Activated CD8-positive, alpha-beta T cell treated with anti-CD3 and anti-CD28 coated beads for 36 hours (primary cell): ENCODE measurements around the gene GADD45A. TPM values are rescaled to one million over a fixed set of nuclear protein-coding genes. Genes with fewer than 3 reads are reported as not detected.
"Not testable (repeated sequence)": the region's sequence is repeated elsewhere in the genome, so short reads cannot be mapped to it uniquely, and the experiment has no call there.

Source experiments
- ATAC-seq: fragments of 200-7000 bp; cut with Tn5 transposase; one replicate; pipeline ENCODE4 v1.10.0; 2021; ENCODE audit warnings: mild to moderate bottlenecking, moderate library complexity
- CTCF ChIA-PET: fragments of 350-600 bp; sonication (Branson Sonifier 250); formaldehyde crosslinking; loops from one replicate; lab custom pipeline; 2021; ENCODE audit warnings: antibody characterized with exemption; lab: Charles Lee
- POLR2A ChIA-PET: fragments of 350-600 bp; sonication (Branson Sonifier 250); formaldehyde crosslinking; loops from one replicate; lab custom pipeline; 2021; ENCODE audit warnings: antibody characterized with exemption; lab: Charles Lee
- DNase-seq: peaks from one replicate; pipeline ENCODE4 v3.0.0-alpha.2; 2020
- H3K27ac Mint-ChIP-seq: one replicate; pipeline ENCODE4 v1.8.0; 2021; ENCODE audit warnings: mild to moderate bottlenecking, mixed read lengths
- H3K27me3 Mint-ChIP-seq: one replicate; pipeline ENCODE4 v1.8.0; 2021; ENCODE audit warnings: mixed read lengths
- H3K36me3 Mint-ChIP-seq: one replicate; pipeline ENCODE4 v1.8.0; 2021; ENCODE audit warnings: low read depth, mixed read lengths
- H3K4me1 Mint-ChIP-seq: one replicate; pipeline ENCODE4 v1.8.0; 2021; ENCODE audit warnings: low read depth, mixed read lengths
- H3K4me3 Mint-ChIP-seq: one replicate; pipeline ENCODE4 v1.8.0; 2021; ENCODE audit warnings: mild to moderate bottlenecking, moderate library complexity, mixed read lengths
- H3K9me3 Mint-ChIP-seq: one replicate; pipeline ENCODE4 v1.8.0; 2021; ENCODE audit warnings: mixed read lengths
- intact Hi-C: fragments of 100-400 bp; cut with micrococcal nuclease; formaldehyde crosslinking; loops from one replicate; pipeline ENCODE4 v1.10.0; 2022
- total RNA-seq, 2 experiments: library from RNA; stranded (reverse); gene quantifications; one replicate each; pipeline ENCODE4 v1.2.3, GENCODE V29; 2021
- TF ChIP-seq, protein P1 (sequence below): fragments of 200-600 bp; IDR thresholded peaks from one replicate; pipeline ENCODE4 v1.8.0; 2022; ENCODE audit warnings: antibody characterized with exemption, mild to moderate bottlenecking

Gene GADD45A
- total RNA-seq, 2 experiments from 2014 or later = 33.5 to 34.3 TPM

DNA sequence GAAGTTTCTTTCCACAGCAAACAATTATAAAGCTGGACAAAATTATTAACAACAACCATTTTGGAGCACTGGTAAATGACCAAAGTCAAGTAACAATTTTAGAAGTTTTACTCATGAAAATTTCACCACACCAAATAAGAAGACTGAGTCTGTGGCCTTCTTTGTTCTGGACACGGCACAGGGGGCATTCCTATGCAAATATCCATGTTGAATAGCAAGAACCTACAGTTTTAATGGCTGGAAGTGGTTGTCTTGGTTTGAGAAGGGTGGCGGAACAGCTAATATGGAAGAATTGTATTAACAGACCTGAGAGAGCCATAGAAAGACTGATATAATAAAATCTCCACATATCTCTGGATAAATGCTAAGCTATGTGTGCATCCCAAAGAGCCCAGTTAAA, 29.4 kb upstream of the GADD45A start:
- H3K9me3 Mint-ChIP-seq = no peaks in the 10 kb centered on the region
- H3K36me3 Mint-ChIP-seq = no peaks in the 10 kb centered on the region
- ChIA-PET CTCF (interaction anchor here (0.9 to 1.1 kb wide), 2 partner anchors 8 to 13 kb away, joined by 3 read pairs; no protein-coding TSS in a partner anchor), POLR2A (interaction anchor here (0.7 kb wide), 1 partner anchor 135 kb away, joined by 3 read pairs; no protein-coding TSS in a partner anchor)
- no peak overlapping the region for H3K27ac Mint-ChIP-seq
- no peak overlapping the region for H3K4me3 Mint-ChIP-seq
- no peak for DNase-seq
- TF ChIP-seq, protein P1, sequence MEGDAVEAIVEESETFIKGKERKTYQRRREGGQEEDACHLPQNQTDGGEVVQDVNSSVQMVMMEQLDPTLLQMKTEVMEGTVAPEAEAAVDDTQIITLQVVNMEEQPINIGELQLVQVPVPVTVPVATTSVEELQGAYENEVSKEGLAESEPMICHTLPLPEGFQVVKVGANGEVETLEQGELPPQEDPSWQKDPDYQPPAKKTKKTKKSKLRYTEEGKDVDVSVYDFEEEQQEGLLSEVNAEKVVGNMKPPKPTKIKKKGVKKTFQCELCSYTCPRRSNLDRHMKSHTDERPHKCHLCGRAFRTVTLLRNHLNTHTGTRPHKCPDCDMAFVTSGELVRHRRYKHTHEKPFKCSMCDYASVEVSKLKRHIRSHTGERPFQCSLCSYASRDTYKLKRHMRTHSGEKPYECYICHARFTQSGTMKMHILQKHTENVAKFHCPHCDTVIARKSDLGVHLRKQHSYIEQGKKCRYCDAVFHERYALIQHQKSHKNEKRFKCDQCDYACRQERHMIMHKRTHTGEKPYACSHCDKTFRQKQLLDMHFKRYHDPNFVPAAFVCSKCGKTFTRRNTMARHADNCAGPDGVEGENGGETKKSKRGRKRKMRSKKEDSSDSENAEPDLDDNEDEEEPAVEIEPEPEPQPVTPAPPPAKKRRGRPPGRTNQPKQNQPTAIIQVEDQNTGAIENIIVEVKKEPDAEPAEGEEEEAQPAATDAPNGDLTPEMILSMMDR = no peak
- no peaks in the 10 kb centered on the region for H3K4me1 Mint-ChIP-seq
- intact Hi-C loops = no loop called here
- no peak for ATAC-seq
- peaks cover 6% of the 10 kb centered on the region for H3K27me3 Mint-ChIP-seq

DNA sequence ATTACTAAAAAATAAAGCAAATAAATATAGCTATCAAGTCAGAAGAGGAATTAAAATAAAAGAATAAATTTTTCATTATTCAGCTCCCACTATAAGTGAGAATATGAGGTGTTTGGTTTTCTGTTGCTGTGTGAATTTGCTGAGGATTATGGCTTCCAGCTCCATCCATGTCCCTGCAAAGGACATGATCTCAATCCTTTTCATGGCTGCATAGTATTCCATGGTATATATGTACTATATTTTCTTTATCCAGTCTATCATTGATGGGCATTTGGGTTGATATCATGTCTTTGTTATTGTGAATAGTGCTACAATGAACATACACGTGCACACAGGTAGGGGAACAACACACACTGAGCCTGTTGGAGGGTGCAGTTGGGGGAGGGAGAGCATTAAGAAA, 27.8 kb upstream of the GADD45A start:
- intact Hi-C loops, DNase-seq, ATAC-seq, POLR2A ChIA-PET, H3K4me1 Mint-ChIP-seq, H3K4me3 Mint-ChIP-seq, H3K27ac Mint-ChIP-seq, H3K27me3 Mint-ChIP-seq, H3K9me3 Mint-ChIP-seq, H3K36me3 Mint-ChIP-seq: not testable (repeated sequence)
- CTCF ChIA-PET = interaction anchor here (0.6 to 1.7 kb wide), 3 partner anchors 17 to 103 kb away, joined by 3 to 6 read pairs (median 4); no protein-coding TSS in a partner anchor

DNA sequence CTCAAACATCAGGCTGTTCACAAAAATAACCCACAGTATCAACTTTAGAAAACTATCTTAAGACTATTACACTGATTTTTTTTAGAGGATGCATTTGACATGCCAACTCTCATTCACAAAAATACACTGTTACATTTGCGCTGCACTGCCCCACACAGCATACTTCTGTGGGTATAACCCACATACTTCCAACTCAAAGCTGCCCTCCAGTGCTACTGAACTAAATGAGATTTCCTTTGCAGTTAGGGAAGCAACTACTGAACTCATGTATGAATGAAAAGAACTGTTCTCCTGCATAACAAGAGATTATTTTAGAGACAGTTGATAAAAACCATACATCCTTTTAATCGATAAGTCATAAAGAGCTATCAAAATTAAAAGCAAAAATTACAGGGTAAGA, 25.8 kb upstream of the GADD45A start:
- Mint-ChIP-seq H3K27me3 (peaks cover 9% of the 10 kb centered on the region), H3K4me1 (no peaks in the 10 kb centered on the region), H3K9me3 (no peaks in the 10 kb centered on the region), H3K4me3 (no peak overlapping the region), H3K36me3 (no peaks in the 10 kb centered on the region), H3K27ac (no peak overlapping the region)
- TF ChIP-seq, protein P1 = no peak
- ChIA-PET POLR2A (no interaction called here), CTCF (no interaction called here)
- intact Hi-C loops = no loop called here
- no peak for ATAC-seq
- no peak for DNase-seq

DNA sequence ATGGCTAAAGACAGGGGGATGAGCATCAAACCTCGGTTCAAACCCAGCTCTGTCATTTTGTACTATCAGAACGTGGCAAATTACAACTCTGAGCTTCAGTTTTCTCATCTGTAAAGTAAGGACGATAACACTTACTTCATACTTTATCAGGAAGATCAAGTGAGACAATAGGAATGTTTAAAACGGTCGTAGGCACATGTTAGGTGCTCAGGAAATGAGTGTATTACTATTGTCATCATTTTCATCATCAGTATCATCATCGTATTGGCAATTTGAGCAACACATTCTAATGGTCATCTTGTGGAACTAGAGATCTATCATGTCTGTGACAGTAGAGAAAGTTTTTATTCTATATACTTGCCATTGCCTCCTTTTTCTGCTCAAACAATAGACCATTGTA, 22.1 kb upstream of the GADD45A start:
- no peaks in the 10 kb centered on the region for H3K36me3 Mint-ChIP-seq
- no peak overlapping the region for H3K4me3 Mint-ChIP-seq
- ChIA-PET POLR2A (no interaction called here), CTCF (interaction anchor here (1.7 kb wide), 1 partner anchor 12 kb away, joined by 4 read pairs; no protein-coding TSS in a partner anchor)
- ATAC-seq (no peak), DNase-seq (no peak)
- intact Hi-C loops = no loop called here
- H3K27ac Mint-ChIP-seq = no peak overlapping the region
- no peaks in the 10 kb centered on the region for H3K9me3 Mint-ChIP-seq
- H3K27me3 Mint-ChIP-seq = peaks cover 11% of the 10 kb centered on the region
- H3K4me1 Mint-ChIP-seq = no peaks in the 10 kb centered on the region
- TF ChIP-seq, protein P1 = no peak

DNA sequence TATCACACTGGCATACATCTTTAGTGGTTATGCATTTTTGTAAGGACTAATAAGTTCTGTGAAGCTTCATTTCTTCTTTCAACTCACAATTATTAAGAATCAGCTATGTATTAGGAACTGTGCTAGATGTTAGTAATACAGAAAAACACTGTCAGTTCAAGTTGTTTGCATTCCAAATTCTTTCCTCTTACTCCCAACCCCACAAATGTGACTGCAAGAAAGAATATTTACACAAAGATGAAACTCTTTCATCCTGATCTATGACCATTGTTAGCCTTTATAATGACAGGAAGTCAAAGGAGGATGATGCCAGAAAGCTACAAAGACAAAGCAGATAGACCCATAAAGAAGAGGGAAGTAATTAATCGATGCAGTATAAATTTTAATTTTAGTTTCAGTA, 21.0 kb upstream of the GADD45A start:
- Mint-ChIP-seq H3K27me3 (peaks cover 15% of the 10 kb centered on the region), H3K4me1 (no peaks in the 10 kb centered on the region), H3K4me3 (no peak overlapping the region), H3K27ac (no peak overlapping the region), H3K9me3 (no peaks in the 10 kb centered on the region), H3K36me3 (no peaks in the 10 kb centered on the region)
- intact Hi-C loops = no loop called here
- no peak for ATAC-seq
- ChIA-PET POLR2A (no interaction called here), CTCF (interaction anchor here (1.3 to 1.7 kb wide), 2 partner anchors 11 to 96 kb away, joined by 3 to 4 read pairs; no protein-coding TSS in a partner anchor)
- TF ChIP-seq, protein P1 = no peak
- DNase-seq = no peak

DNA sequence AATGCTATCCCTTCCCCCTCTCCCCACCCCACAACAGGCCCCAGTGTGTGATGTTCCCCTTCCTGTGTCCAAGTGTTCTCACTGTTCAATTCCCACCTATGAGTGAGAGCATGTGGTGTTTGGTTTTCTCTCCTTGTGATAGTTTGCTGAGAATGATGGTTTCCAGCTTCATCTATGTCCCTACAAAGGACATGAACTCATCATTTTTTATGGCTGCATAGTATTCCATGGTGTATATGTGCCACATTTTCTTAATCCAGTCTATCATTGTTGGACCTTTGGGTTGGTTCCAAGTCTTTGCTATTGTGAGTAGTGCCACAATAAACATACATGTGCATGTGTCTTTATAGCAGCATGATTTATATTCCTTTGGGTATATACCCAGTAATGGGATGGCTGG, 19.7 kb upstream of the GADD45A start:
- H3K36me3 Mint-ChIP-seq, H3K27ac Mint-ChIP-seq, H3K4me1 Mint-ChIP-seq, CTCF ChIA-PET, POLR2A ChIA-PET, ATAC-seq, H3K4me3 Mint-ChIP-seq, intact Hi-C loops, H3K9me3 Mint-ChIP-seq, DNase-seq: not testable (repeated sequence)
- H3K27me3 Mint-ChIP-seq = peaks cover 11% of the 10 kb centered on the region
